Cardiac muscle cell (in vitro differentiated cells and primary cell): ENCODE measurements around the gene RPAP3. TPM values are rescaled to one million over a fixed set of nuclear protein-coding genes. Genes with fewer than 3 reads are reported as not detected.

Source experiments
- DNase-seq, 2 donors: peaks; one replicate each; pipeline versions ENCODE4 v3.0.0 to v3.0.0-alpha.2; 2010 to 2017; ENCODE audit warnings: low read depth in 1 of 2, low spot score in 1 of 2
- H3K27ac ChIP-seq: fragments of 200-600 bp; sonication (generic); 2 replicates; pipeline ENCODE4 v1.5.1; 2016
- H3K27me3 ChIP-seq: fragments of 200-600 bp; sonication (generic); 2 replicates; pipeline ENCODE4 v1.6.0; 2016; ENCODE audit warnings: control low read depth
- H3K36me3 ChIP-seq: fragments of 200-600 bp; sonication (generic); 2 replicates; pipeline ENCODE4 v1.5.1; 2016; ENCODE audit warnings: control low read depth
- H3K4me1 ChIP-seq: fragments of 200-600 bp; sonication (generic); 2 replicates; pipeline ENCODE4 v1.8.1; 2017; ENCODE audit warnings: low read depth, mild to moderate bottlenecking, mixed run types
- H3K4me3 ChIP-seq: fragments of 200-600 bp; sonication (generic); 2 replicates; pipeline ENCODE4 v1.5.1; 2016; ENCODE audit warnings: mild to moderate bottlenecking
- H3K9me3 ChIP-seq: fragments of 200-600 bp; sonication (generic); 2 replicates; pipeline ENCODE4 v1.5.1; 2017; ENCODE audit warnings: low read depth, mild to moderate bottlenecking, control low read depth
- polyA plus RNA-seq: library from polyadenylated mRNA; unstranded; fragments of >200 nt; fragmentation: Nextera tagmentation; extraction: Ambion mirVana; gene quantifications from 2 replicates; pipeline ENCODE4 v1.2.1, GENCODE V29; 2016
- total RNA-seq: library from RNA; depleted of rRNA; stranded (reverse); fragments of >200 nt; gene quantifications from 2 replicates; pipeline ENCODE4 v1.2.3, GENCODE V29; 2016
- TF ChIP-seq, protein P1 (sequence below): IDR thresholded peaks from 2 replicates; pipeline ENCODE4 v1.5.1; 2012; ENCODE audit warnings: low read depth, mild to moderate bottlenecking, low read length

Gene RPAP3
- total and polyA plus RNA-seq, 2 experiments from 2014 or later: 24.9 to 44.3 TPM

GRCh38 chr12:47733142-47733541 lies 27.3 kb upstream of the RPAP3 start:
- Histone ChIP-seq H3K27ac (no peak overlapping the region), H3K36me3 (no peaks in the 10 kb centered on the region), H3K4me1 (peaks cover 19% of the 10 kb centered on the region), H3K27me3 (no peaks in the 10 kb centered on the region), H3K9me3 (no peaks in the 10 kb centered on the region), H3K4me3 (no peak overlapping the region)
- no peak for DNase-seq
- TF ChIP-seq, protein P1, sequence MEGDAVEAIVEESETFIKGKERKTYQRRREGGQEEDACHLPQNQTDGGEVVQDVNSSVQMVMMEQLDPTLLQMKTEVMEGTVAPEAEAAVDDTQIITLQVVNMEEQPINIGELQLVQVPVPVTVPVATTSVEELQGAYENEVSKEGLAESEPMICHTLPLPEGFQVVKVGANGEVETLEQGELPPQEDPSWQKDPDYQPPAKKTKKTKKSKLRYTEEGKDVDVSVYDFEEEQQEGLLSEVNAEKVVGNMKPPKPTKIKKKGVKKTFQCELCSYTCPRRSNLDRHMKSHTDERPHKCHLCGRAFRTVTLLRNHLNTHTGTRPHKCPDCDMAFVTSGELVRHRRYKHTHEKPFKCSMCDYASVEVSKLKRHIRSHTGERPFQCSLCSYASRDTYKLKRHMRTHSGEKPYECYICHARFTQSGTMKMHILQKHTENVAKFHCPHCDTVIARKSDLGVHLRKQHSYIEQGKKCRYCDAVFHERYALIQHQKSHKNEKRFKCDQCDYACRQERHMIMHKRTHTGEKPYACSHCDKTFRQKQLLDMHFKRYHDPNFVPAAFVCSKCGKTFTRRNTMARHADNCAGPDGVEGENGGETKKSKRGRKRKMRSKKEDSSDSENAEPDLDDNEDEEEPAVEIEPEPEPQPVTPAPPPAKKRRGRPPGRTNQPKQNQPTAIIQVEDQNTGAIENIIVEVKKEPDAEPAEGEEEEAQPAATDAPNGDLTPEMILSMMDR: no peak

DNA sequence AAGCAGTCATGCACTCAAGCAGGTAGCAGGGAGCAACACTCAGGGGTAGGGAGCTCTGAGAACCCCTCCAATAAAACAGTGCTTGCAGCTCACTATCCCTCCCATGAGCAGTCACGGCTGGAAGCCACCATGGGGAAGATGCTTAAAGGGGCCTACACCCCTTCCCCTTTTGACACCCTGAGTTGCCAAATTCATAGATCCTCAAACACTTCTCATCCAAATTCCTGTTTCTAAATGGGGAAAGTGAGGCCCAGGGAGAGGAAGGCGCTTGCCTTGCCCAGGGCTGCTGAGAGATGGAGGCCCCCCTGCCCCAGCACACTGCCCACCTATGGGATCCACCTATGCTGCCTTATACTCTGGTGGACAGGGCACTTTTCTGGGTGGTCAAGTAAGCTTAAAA lies 26.7 kb upstream of the RPAP3 start:
- no peak for DNase-seq
- H3K4me1 ChIP-seq: peaks cover 18% of the 10 kb centered on the region

DNA sequence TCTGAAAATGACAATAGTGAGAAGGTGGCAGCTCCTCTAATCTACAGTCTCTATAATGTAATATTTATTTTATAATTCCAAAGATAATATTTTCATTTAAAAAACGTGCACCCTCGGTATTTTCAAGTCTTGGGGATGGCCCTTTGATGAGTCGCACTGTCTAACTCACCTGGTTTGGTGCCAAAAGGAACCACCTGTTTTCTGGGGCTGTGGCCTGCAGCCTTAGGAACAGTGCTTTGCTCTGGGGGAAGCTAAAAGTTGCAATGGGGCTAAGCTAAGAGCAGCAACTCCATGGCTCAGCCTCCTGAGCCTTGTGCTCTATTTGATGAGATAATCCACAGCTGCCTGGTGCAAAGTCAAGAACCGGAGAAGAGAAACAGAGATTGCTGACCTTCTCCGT lies 25.9 kb upstream of the RPAP3 start:
- Histone ChIP-seq H3K4me3 (no peak overlapping the region), H3K9me3 (no peaks in the 10 kb centered on the region), H3K36me3 (no peaks in the 10 kb centered on the region), H3K27ac (no peak overlapping the region), H3K27me3 (no peaks in the 10 kb centered on the region), H3K4me1 (peaks cover 11% of the 10 kb centered on the region)
- DNase-seq: no peak
- TF ChIP-seq, protein P1: no peak

More for the DNA sequence above, 26.7 kb upstream of the RPAP3 start:
- TF ChIP-seq, protein P1: no peak
- Histone ChIP-seq H3K27me3 (no peaks in the 10 kb centered on the region), H3K4me3 (no peak overlapping the region), H3K36me3 (no peaks in the 10 kb centered on the region), H3K27ac (no peak overlapping the region), H3K9me3 (no peaks in the 10 kb centered on the region)

DNA sequence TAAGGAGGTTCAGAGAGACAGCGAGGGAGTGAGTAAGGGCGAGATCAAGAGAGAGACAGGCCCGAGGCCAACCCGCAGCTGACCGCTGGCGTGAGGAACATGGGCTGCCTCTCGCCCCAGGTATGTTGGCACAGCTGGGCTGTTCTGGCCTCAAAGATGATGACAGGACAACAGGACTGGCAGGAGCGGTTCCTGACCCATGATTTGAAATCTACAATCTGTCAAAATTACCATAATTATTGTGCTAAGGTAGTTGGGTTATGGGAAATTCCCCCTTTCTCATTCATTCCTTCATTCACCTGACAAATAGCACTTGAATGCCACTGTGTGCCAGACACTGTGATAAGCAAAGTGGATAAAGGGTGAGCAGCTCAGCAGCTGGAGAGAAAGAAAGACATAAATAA lies 24.5 kb upstream of the RPAP3 start:
- Histone ChIP-seq H3K4me1 (peaks cover 11% of the 10 kb centered on the region), H3K27me3 (no peaks in the 10 kb centered on the region), H3K4me3 (no peak overlapping the region), H3K27ac (peak overlapping the region; percentile 5), H3K36me3 (no peaks in the 10 kb centered on the region), H3K9me3 (no peaks in the 10 kb centered on the region)
- DNase-seq: peak in 1 of 2 donors; percentile 21
- TF ChIP-seq, protein P1: no peak

DNA sequence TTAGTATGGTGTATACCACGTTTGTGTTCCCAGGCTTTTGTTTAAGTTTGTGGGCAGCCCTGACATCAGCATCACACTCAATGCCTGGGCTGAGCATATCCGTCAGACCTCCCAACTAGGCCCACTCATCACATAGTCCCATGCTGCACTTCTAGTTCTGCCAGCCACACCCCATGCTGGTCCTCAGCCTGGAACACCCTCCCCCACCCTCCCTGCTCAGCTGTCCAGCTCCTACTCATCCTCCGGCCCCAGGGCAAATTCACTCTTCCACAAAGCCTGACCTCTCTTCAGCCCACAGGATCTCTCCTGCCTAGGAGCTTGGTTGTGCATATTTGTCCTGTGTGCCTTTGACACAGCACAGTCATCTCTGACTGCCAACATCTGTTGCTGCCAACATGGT lies 23.4 kb upstream of the RPAP3 start:
- H3K27ac ChIP-seq: no peak overlapping the region
- H3K36me3 ChIP-seq: no peaks in the 10 kb centered on the region
- no peak overlapping the region for H3K4me3 ChIP-seq
- DNase-seq: no peak
- TF ChIP-seq, protein P1: no peak
- no peaks in the 10 kb centered on the region for H3K27me3 ChIP-seq
- no peaks in the 10 kb centered on the region for H3K9me3 ChIP-seq
- H3K4me1 ChIP-seq: peaks cover 5% of the 10 kb centered on the region

GRCh38 chr12:47725893-47726292 lies 20.1 kb upstream of the RPAP3 start:
- Histone ChIP-seq H3K36me3 (no peaks in the 10 kb centered on the region), H3K4me3 (no peak overlapping the region), H3K4me1 (peaks cover 18% of the 10 kb centered on the region), H3K27ac (no peak overlapping the region), H3K27me3 (no peaks in the 10 kb centered on the region), H3K9me3 (no peaks in the 10 kb centered on the region)
- TF ChIP-seq, protein P1: no peak
- peak in 1 of 2 donors; percentile 79 for DNase-seq
